Peyer's patch (tissue), 4 donors: ENCODE data around the gene SLC25A40.

Experiments
- POLR2A ChIP-seq, 2 donors: fragments of 450-650 bp; IDR thresholded peaks; one replicate each; pipeline ENCODE4 v1.5.1; 2017; ENCODE audit warnings: antibody characterized with exemption in 2 of 2, mild to moderate bottlenecking in 2 of 2, moderate library complexity in 2 of 2
- TF ChIP-seq, protein P1 (sequence below), 6 experiments: fragments of 450-650 bp in 4 of 6; fragments of 200-600 bp in 2 of 6; sonication (generic) in 1 of 6; IDR thresholded peaks; one replicate each; pipeline ENCODE4 v1.5.1; 2017 to 2019; ENCODE audit warnings: antibody characterized with exemption in 6 of 6, mild to moderate bottlenecking in 3 of 6, moderate library complexity in 1 of 6

DNA sequence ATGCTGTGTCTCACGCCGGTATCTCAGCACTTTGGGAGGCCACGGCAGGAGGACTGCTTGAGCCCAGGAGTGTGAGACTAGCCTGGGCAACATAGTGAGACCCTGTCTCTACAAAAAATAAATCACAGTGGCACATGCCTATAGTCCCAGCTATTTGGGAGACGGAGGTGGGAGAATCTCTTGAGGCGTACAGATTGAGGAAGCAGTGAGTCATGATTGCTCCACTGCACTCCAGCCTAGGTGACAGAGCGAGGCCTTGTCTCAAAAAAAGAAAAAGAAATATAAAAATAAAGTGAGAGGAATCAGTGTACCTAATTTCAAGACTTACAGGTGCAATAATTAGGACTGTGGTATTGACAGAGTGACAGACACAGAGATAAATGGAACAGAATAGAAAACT is 23.9 kb downstream of the SLC25A40 start:
- TF ChIP-seq, protein P1, sequence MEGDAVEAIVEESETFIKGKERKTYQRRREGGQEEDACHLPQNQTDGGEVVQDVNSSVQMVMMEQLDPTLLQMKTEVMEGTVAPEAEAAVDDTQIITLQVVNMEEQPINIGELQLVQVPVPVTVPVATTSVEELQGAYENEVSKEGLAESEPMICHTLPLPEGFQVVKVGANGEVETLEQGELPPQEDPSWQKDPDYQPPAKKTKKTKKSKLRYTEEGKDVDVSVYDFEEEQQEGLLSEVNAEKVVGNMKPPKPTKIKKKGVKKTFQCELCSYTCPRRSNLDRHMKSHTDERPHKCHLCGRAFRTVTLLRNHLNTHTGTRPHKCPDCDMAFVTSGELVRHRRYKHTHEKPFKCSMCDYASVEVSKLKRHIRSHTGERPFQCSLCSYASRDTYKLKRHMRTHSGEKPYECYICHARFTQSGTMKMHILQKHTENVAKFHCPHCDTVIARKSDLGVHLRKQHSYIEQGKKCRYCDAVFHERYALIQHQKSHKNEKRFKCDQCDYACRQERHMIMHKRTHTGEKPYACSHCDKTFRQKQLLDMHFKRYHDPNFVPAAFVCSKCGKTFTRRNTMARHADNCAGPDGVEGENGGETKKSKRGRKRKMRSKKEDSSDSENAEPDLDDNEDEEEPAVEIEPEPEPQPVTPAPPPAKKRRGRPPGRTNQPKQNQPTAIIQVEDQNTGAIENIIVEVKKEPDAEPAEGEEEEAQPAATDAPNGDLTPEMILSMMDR (IDR thresholded peaks at IDR 0.05), result no peak
- TF ChIP-seq POLR2A (IDR thresholded peaks at IDR 0.05), result no peak
